Loucy (cell line): Measurements from ENCODE around the gene EIF4G3.

ENCODE experiments used
- H2AFZ ChIP-seq: fragments of 200-600 bp; sonication (generic); 2 replicates; pipeline ENCODE4 v1.6.0; 2016; ENCODE audit warnings: antibody characterized with exemption, mild to moderate bottlenecking, low read length, moderate library complexity
- H3F3A ChIP-seq: fragments of 200-600 bp; 2 replicates; pipeline ENCODE4 v1.6.0; 2016; ENCODE audit warnings: antibody characterized with exemption, low read depth, mild to moderate bottlenecking
- H3K27me3 ChIP-seq: fragments of 200-600 bp; sonication (generic); 2 replicates; pipeline ENCODE4 v1.6.1; 2014; ENCODE audit warnings: low read length, mild to moderate bottlenecking; ENCODE audit not compliant: insufficient read depth, poor library complexity, severe bottlenecking
- H3K36me3 ChIP-seq: fragments of 200-600 bp; sonication (generic); 2 replicates; pipeline ENCODE4 v1.6.1; 2016; ENCODE audit warnings: low read length; ENCODE audit not compliant: insufficient read depth
- H3K4me1 ChIP-seq: fragments of 200-600 bp; sonication (generic); 2 replicates; pipeline ENCODE4 v1.5.1; 2014; ENCODE audit warnings: low read length, mild to moderate bottlenecking; ENCODE audit not compliant: insufficient read depth, poor library complexity, severe bottlenecking
- H3K4me2 ChIP-seq: fragments of 200-600 bp; sonication (generic); 2 replicates; pipeline ENCODE4 v1.6.0; 2014; ENCODE audit warnings: antibody characterized with exemption, low read length, low read depth, mild to moderate bottlenecking; ENCODE audit not compliant: poor library complexity, severe bottlenecking
- H3K4me3 ChIP-seq: fragments of 200-600 bp; sonication (generic); 2 replicates; pipeline ENCODE4 v1.5.1; 2014; ENCODE audit warnings: low read length, mild to moderate bottlenecking, mixed read lengths; ENCODE audit not compliant: poor library complexity, severe bottlenecking
- H3K79me2 ChIP-seq: fragments of 200-600 bp; sonication (generic); 2 replicates; pipeline ENCODE4 v1.6.1; 2014; ENCODE audit warnings: low read length; ENCODE audit not compliant: insufficient read depth
- H3K9ac ChIP-seq: fragments of 200-600 bp; sonication (generic); 2 replicates; pipeline ENCODE4 v1.6.0; 2014; ENCODE audit warnings: mild to moderate bottlenecking, low read depth, low read length, moderate library complexity; ENCODE audit not compliant: poor library complexity, severe bottlenecking
- H3K9me2 ChIP-seq: fragments of 200-600 bp; sonication (generic); replicated peaks from 2 replicates; pipeline ENCODE4 v1.6.1; 2016; ENCODE audit warnings: low read depth, low read length, mixed read lengths
- H3K9me3 ChIP-seq: fragments of 200-600 bp; sonication (generic); 2 replicates; pipeline ENCODE4 v1.6.1; 2014; ENCODE audit warnings: mild to moderate bottlenecking, antibody characterized with exemption, low read length, low read depth; ENCODE audit not compliant: insufficient read depth
- H4K20me1 ChIP-seq: fragments of 200-600 bp; sonication (generic); 2 replicates; pipeline ENCODE4 v1.6.0; 2014; ENCODE audit warnings: antibody characterized with exemption, low read length, mild to moderate bottlenecking; ENCODE audit not compliant: insufficient read depth, poor library complexity, severe bottlenecking
- EZH2phosphoT487 ChIP-seq: fragments of 200-600 bp; IDR thresholded peaks from 2 replicates; pipeline ENCODE4 v1.6.1; 2018; ENCODE audit warnings: antibody characterized with exemption, mild to moderate bottlenecking, moderate library complexity, borderline replicate concordance
- TF ChIP-seq, protein P1 (sequence below): fragments of 200-600 bp; sonication (generic); conservative IDR thresholded peaks from 2 replicates; pipeline ENCODE4 v1.5.1; 2014; ENCODE audit warnings: mild to moderate bottlenecking, antibody characterized with exemption, low read length

The EIF4G3 gene

GRCh38 chr1:21115098-21115760 is 61.5 kb downstream of the EIF4G3 start:
- H3K36me3 ChIP-seq: no peaks in the 10 kb centered on the region
- H3K9ac ChIP-seq: no peak overlapping the region
- H3K27me3 ChIP-seq: no peaks in the 10 kb centered on the region
- H3K4me3 ChIP-seq: no peak overlapping the region
- no peaks in the 10 kb centered on the region for H4K20me1 ChIP-seq
- no peaks in the 10 kb centered on the region for H3K9me3 ChIP-seq
- no peak overlapping the region for H2AFZ ChIP-seq
- H3F3A ChIP-seq: no peaks in the 10 kb centered on the region
- no peaks in the 10 kb centered on the region for H3K9me2 ChIP-seq
- H3K79me2 ChIP-seq: peaks cover 9% of the 10 kb centered on the region; the same call in 1 of the 2 replicates
- no peaks in the 10 kb centered on the region for H3K4me1 ChIP-seq
- TF ChIP-seq, protein P1, sequence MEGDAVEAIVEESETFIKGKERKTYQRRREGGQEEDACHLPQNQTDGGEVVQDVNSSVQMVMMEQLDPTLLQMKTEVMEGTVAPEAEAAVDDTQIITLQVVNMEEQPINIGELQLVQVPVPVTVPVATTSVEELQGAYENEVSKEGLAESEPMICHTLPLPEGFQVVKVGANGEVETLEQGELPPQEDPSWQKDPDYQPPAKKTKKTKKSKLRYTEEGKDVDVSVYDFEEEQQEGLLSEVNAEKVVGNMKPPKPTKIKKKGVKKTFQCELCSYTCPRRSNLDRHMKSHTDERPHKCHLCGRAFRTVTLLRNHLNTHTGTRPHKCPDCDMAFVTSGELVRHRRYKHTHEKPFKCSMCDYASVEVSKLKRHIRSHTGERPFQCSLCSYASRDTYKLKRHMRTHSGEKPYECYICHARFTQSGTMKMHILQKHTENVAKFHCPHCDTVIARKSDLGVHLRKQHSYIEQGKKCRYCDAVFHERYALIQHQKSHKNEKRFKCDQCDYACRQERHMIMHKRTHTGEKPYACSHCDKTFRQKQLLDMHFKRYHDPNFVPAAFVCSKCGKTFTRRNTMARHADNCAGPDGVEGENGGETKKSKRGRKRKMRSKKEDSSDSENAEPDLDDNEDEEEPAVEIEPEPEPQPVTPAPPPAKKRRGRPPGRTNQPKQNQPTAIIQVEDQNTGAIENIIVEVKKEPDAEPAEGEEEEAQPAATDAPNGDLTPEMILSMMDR: no peak
- H3K4me2 ChIP-seq: no peak overlapping the region

DNA sequence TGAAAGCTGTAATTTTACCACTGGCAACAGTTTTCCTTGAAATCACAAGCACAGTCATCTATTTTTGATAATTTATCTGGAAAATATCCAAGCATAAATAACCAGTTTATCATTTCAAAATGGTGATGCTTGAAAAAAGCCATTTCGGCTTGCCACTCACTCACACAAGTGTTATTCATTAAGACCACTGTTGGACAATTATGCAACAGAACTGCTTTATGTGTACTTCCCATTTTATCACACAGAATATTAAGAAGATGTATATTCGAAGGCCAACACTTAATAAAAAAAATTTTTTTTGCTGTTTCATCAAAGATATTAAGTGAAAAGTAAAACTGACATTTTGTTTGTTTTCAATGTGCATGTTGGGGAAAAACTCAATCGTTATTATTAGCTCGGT is 62.3 kb downstream of the EIF4G3 start:
- peaks cover 9% of the 10 kb centered on the region; the same call in 1 of the 2 replicates for H3K79me2 ChIP-seq
- H3K36me3 ChIP-seq: no peaks in the 10 kb centered on the region
- H3K27me3 ChIP-seq: no peaks in the 10 kb centered on the region
- TF ChIP-seq, protein P1: no peak
- no peak for TF ChIP-seq EZH2phosphoT487
- no peaks in the 10 kb centered on the region for H3K9me3 ChIP-seq
- H3K4me2 ChIP-seq: no peak overlapping the region
- H3K9me2 ChIP-seq: no peaks in the 10 kb centered on the region
- H2AFZ ChIP-seq: no peak overlapping the region
- H3K9ac ChIP-seq: no peak overlapping the region
- no peak overlapping the region for H3K4me3 ChIP-seq
- H4K20me1 ChIP-seq: no peaks in the 10 kb centered on the region
- no peaks in the 10 kb centered on the region for H3F3A ChIP-seq
- no peaks in the 10 kb centered on the region for H3K4me1 ChIP-seq

DNA sequence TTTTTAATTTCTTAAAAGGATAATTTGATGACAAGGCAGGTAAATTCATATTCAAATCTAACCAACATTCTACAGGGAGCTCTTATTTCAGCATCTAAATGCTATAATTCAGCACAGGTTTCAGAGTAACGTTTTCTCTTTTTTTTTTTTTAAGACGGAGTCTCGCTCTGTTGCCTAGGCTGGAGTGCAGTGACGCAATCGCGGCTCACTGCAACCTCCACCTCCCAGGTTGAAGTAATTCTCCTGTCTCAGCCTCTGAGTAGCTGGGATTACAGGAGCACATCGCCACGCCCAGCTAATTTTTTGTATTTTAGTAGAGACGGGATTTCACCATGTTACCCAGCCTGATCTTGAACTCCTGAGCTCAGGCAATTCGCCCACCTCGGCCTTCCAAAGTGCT is 66.5 kb downstream of the EIF4G3 start:
- no peak overlapping the region for H3K4me2 ChIP-seq
- no peaks in the 10 kb centered on the region for H3K27me3 ChIP-seq
- no peaks in the 10 kb centered on the region for H3K4me1 ChIP-seq
- TF ChIP-seq, protein P1: no peak
- no peak for TF ChIP-seq EZH2phosphoT487
- H3K36me3 ChIP-seq: no peaks in the 10 kb centered on the region
- H3K9me2 ChIP-seq: no peaks in the 10 kb centered on the region
- no peaks in the 10 kb centered on the region for H4K20me1 ChIP-seq
- no peaks in the 10 kb centered on the region for H3K9me3 ChIP-seq
- H3K4me3 ChIP-seq: no peak overlapping the region
- no peak overlapping the region for H3K9ac ChIP-seq
- H3F3A ChIP-seq: no peaks in the 10 kb centered on the region
- peaks cover 5% of the 10 kb centered on the region; the same call in 1 of the 2 replicates for H3K79me2 ChIP-seq
- no peak overlapping the region for H2AFZ ChIP-seq
